ENCODE measurements around the gene TRAF2.

TRAF2 gene

DNA sequence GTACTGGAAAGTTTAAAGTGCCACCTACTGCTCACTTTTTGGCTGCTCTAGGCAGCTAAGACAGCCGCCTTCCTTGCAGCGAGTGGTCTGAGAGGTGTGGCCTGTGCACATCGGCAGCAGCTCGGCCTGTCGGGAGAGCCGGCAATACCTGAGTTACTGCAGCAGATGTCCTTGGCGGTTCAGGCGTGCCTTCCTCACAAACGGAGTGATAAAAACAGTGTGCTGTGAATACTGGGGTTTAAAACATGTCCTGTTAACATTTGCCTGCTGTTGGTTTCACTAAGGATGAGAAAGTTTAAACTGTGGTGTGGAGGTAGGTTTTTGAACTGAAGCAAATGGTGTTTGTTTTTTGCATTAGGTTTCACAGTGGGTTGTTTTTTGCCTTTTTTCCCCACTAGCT, 12.9 kb downstream of the TRAF2 start:
- ATAC-seq (ENCODE audit: low read depth): no peak
- H3K4me3 ChIP-seq (ENCODE audit: severe bottlenecking): no peak overlapping the region
- H3K27ac ChIP-seq (ENCODE audit: poor library complexity, severe bottlenecking): no peak overlapping the region
- peaks cover 22% of the 10 kb centered on the region for H3K4me1 ChIP-seq (ENCODE audit: insufficient read depth, poor library complexity, severe bottlenecking)
- TF ChIP-seq, protein P1, sequence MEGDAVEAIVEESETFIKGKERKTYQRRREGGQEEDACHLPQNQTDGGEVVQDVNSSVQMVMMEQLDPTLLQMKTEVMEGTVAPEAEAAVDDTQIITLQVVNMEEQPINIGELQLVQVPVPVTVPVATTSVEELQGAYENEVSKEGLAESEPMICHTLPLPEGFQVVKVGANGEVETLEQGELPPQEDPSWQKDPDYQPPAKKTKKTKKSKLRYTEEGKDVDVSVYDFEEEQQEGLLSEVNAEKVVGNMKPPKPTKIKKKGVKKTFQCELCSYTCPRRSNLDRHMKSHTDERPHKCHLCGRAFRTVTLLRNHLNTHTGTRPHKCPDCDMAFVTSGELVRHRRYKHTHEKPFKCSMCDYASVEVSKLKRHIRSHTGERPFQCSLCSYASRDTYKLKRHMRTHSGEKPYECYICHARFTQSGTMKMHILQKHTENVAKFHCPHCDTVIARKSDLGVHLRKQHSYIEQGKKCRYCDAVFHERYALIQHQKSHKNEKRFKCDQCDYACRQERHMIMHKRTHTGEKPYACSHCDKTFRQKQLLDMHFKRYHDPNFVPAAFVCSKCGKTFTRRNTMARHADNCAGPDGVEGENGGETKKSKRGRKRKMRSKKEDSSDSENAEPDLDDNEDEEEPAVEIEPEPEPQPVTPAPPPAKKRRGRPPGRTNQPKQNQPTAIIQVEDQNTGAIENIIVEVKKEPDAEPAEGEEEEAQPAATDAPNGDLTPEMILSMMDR (IDR thresholded peaks at IDR 0.05; ENCODE audit: poor library complexity, severe bottlenecking): no peak
- no peak for DNase-seq (ENCODE audit: low spot score)
- no peaks in the 10 kb centered on the region for H3K9me3 ChIP-seq (ENCODE audit: severe bottlenecking)
- H3K27me3 ChIP-seq (ENCODE audit: insufficient read depth, poor library complexity, severe bottlenecking): no peaks in the 10 kb centered on the region
- H3K36me3 ChIP-seq (ENCODE audit: low read depth): peaks cover 59% of the 10 kb centered on the region

DNA sequence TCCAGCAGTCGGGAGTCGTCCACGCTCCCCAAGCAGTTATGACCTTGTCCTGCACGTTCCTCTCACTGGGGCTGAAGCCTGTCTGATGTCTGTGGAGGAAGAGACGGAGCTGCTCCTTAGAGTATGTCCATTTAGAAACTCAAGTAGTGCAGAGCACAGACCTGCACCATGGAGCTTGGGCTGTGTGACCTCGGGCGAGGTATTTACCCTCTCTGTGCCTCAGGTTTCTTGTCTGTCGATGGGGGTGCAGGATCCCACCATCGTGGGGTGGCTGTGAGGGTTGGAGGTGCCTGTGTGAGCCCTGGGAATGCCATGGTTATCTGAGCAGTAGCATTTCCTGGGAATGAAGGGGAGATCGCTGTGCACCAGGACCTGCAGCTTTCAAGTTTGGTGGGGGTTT, 14.2 kb downstream of the TRAF2 start:
- Histone ChIP-seq H3K4me3 (ENCODE audit: severe bottlenecking) (no peak overlapping the region), H3K4me1 (ENCODE audit: insufficient read depth, poor library complexity, severe bottlenecking) (peaks cover 22% of the 10 kb centered on the region), H3K36me3 (ENCODE audit: low read depth) (peaks cover 65% of the 10 kb centered on the region), H3K9me3 (ENCODE audit: severe bottlenecking) (no peaks in the 10 kb centered on the region), H3K27ac (ENCODE audit: poor library complexity, severe bottlenecking) (peak overlapping the region; percentile 85), H3K27me3 (ENCODE audit: insufficient read depth, poor library complexity, severe bottlenecking) (no peaks in the 10 kb centered on the region)
- TF ChIP-seq, protein P1 (IDR thresholded peaks at IDR 0.05; ENCODE audit: poor library complexity, severe bottlenecking): no peak
- ATAC-seq (ENCODE audit: low read depth): no peak
- DNase-seq (ENCODE audit: low spot score): no peak

DNA sequence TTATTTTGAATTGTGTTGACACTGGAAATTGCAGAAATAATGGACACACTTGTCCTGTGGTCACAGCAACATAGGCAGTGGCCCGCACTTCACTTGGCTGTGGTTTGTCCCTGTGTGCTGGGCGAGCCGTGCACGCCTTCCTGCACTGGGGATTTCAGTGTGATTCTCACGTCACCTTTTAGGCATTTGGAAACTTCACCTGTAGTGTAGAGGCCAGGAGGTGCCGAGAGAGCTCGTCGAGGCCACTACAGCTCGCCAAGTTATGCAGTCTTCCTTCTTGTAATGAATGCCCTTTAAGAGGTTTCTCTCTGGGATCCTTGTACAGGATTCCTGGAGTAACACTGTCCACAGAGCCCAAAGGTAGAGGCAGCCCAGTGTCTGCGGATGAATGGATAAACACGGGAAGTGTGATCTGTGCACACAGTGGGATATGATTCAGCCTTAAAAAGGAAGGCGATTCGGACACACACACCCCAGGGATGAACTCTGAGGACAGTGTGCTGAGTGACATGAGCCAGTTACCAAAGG, 14.7 kb downstream of the TRAF2 start:
- Histone ChIP-seq H3K27me3 (ENCODE audit: insufficient read depth, poor library complexity, severe bottlenecking) (no peaks in the 10 kb centered on the region), H3K27ac (ENCODE audit: poor library complexity, severe bottlenecking) (peak overlapping the region; percentile 85), H3K9me3 (ENCODE audit: severe bottlenecking) (no peaks in the 10 kb centered on the region), H3K4me3 (ENCODE audit: severe bottlenecking) (no peak overlapping the region), H3K36me3 (ENCODE audit: low read depth) (peaks cover 70% of the 10 kb centered on the region), H3K4me1 (ENCODE audit: insufficient read depth, poor library complexity, severe bottlenecking) (peaks cover 22% of the 10 kb centered on the region)
- peak; percentile 48 for ATAC-seq (ENCODE audit: low read depth)
- no peak for DNase-seq (ENCODE audit: low spot score)
- TF ChIP-seq, protein P1 (IDR thresholded peaks at IDR 0.05; ENCODE audit: poor library complexity, severe bottlenecking): no peak

DNA sequence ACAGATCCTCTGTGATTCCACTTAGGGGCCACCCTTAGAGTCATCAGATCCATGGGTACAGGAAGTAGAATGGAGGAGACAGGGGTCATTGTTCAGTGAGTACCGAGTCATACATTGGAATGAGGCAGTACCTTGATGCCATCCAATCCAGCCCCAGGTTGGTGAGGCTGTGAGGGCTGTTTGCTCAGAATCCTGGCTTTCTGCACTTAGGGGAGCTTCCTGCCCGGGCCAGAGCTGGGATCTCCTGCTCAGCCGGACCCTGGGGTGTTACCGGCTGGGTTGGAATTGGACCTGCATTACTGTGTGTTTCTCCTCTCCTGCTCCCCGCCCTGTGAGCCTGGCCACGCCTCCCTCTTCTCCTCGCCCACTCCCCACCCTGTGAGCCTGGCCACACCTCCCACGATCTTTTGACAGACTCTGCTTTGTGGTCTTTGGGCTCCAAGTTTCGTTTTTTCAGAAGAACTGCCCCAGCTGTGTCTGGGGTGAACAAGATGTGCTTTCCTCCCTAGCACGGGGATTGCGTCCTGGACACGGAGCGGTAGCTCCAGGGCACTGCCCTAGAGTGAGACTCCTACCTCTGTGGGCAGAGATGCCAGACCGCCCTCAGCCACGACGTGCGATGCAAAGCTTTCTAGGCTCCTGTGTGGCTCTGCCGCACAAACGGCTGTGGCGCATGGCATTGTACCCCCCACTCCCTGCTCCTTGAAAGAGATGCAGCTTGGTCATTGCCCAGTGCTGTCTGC, 15.4 kb downstream of the TRAF2 start:
- Histone ChIP-seq H3K36me3 (ENCODE audit: low read depth) (peaks cover 76% of the 10 kb centered on the region), H3K27ac (ENCODE audit: poor library complexity, severe bottlenecking) (peak overlapping the region; percentile 85), H3K27me3 (ENCODE audit: insufficient read depth, poor library complexity, severe bottlenecking) (no peaks in the 10 kb centered on the region), H3K4me1 (ENCODE audit: insufficient read depth, poor library complexity, severe bottlenecking) (peaks cover 22% of the 10 kb centered on the region), H3K4me3 (ENCODE audit: severe bottlenecking) (no peak overlapping the region), H3K9me3 (ENCODE audit: severe bottlenecking) (no peaks in the 10 kb centered on the region)
- DNase-seq (ENCODE audit: low spot score) (peak; percentile 69), ATAC-seq (ENCODE audit: low read depth) (peak; percentile 96)
- TF ChIP-seq, protein P1 (IDR thresholded peaks at IDR 0.05; ENCODE audit: poor library complexity, severe bottlenecking): no peak

DNA sequence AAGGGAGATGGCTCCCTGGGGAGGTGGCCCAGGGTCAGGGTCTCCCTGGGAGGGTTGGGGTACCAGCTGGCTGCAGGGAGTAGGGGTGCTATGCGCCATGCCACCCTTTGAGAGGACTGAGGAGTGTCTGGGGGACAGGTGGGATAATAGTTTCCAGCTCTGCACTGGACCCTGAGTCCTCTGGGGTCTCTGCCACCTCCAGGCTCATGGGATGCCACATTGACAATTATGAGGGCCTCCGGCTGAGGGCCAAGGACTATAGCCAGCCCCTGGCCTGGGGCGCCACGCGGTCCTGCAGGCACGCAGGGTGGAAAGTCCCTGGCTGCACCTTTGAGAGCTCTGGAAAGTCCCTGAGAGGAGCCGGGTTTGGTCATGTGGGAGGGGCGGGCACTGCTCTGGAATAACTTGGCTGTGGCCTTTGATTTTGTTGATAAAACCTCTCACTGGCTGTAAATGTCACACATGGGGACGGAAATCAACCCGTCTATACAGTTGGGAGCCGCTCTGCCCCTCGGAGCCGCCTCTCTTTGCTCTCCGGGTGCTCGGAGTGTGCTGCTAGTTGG, 16.0 kb downstream of the TRAF2 start:
- peaks cover 81% of the 10 kb centered on the region for H3K36me3 ChIP-seq (ENCODE audit: low read depth)
- peaks cover 22% of the 10 kb centered on the region for H3K4me1 ChIP-seq (ENCODE audit: insufficient read depth, poor library complexity, severe bottlenecking)
- DNase-seq (ENCODE audit: low spot score): peak; percentile 66
- H3K27me3 ChIP-seq (ENCODE audit: insufficient read depth, poor library complexity, severe bottlenecking): no peaks in the 10 kb centered on the region
- H3K9me3 ChIP-seq (ENCODE audit: severe bottlenecking): no peaks in the 10 kb centered on the region
- TF ChIP-seq, protein P1 (IDR thresholded peaks at IDR 0.05; ENCODE audit: poor library complexity, severe bottlenecking): no peak
- no peak overlapping the region for H3K4me3 ChIP-seq (ENCODE audit: severe bottlenecking)
- H3K27ac ChIP-seq (ENCODE audit: poor library complexity, severe bottlenecking): peak overlapping the region; percentile 85
- ATAC-seq (ENCODE audit: low read depth): no peak

Data from RWPE2 (cell line).